ENCODE data around the gene CYP3A7. TPM values are rescaled to one million over a fixed set of nuclear protein-coding genes. Genes with fewer than 3 reads are reported as not detected.
"Not testable (repeated sequence)": the region's sequence is repeated elsewhere in the genome, so short reads cannot be mapped to it uniquely, and the experiment has no call there.

The CYP3A7 gene
- total and polyA plus RNA-seq, 5 donors from 2014 or later: not detected

- Mint-ChIP-seq H3K27me3 (peaks cover 48% of the 10 kb centered on the region), H3K27ac (no peak overlapping the region), H3K4me3 (no peak overlapping the region), H3K9me3 (peaks cover 0 to 8% (median 2%) of the 10 kb centered on the region in 7 donors), H3K36me3 (no peaks in the 10 kb centered on the region), H3K4me1 (peaks cover 0 to 2% (median 0%) of the 10 kb centered on the region in 4 donors)
- H3K27me3 ChIP-seq (ENCODE audit: control insufficient read depth, insufficient read depth, low read length): peaks cover 18% of the 10 kb centered on the region
- DNase-seq (no peak), ATAC-seq (ENCODE audit: low read depth in 2 of 2) (no peak)
- no peaks in the 10 kb centered on the region for H3K9me3 ChIP-seq (ENCODE audit: control insufficient read depth in 2 of 2, low read length in 2 of 2)
- no peaks in the 10 kb centered on the region for H3K36me3 ChIP-seq (ENCODE audit: control insufficient read depth, insufficient read depth, low read length)
- H3K27ac ChIP-seq (ENCODE audit: insufficient read depth, low read length, poor library complexity, severe bottlenecking): no peak overlapping the region
- no peaks in the 10 kb centered on the region for H3K4me1 ChIP-seq (ENCODE audit: control insufficient read depth, insufficient read depth, low read length, poor library complexity, severe bottlenecking)
- no peak overlapping the region for H3K4me3 ChIP-seq (ENCODE audit: low read depth, low read length)
These were observed 37.6 kb upstream of the CYP3A7 start for GRCh38 chr7:99772565-99772964.

GRCh38 chr7:99769494-99769893 is 34.5 kb upstream of the CYP3A7 start:
- H3K9me3 ChIP-seq (ENCODE audit: control insufficient read depth in 2 of 2, low read length in 2 of 2); H3K27ac Mint-ChIP-seq; H3K4me1 Mint-ChIP-seq; DNase-seq; H3K9me3 Mint-ChIP-seq; H3K36me3 ChIP-seq (ENCODE audit: control insufficient read depth, insufficient read depth, low read length); ATAC-seq (ENCODE audit: low read depth in 2 of 2); H3K36me3 Mint-ChIP-seq; H3K4me3 Mint-ChIP-seq; H3K4me3 ChIP-seq (ENCODE audit: low read depth, low read length); H3K4me1 ChIP-seq (ENCODE audit: control insufficient read depth, insufficient read depth, low read length, poor library complexity, severe bottlenecking); H3K27ac ChIP-seq (ENCODE audit: insufficient read depth, low read length, poor library complexity, severe bottlenecking): not testable (repeated sequence)
- H3K27me3 Mint-ChIP-seq: peaks cover 33% of the 10 kb centered on the region
- H3K27me3 ChIP-seq (ENCODE audit: control insufficient read depth, insufficient read depth, low read length): peaks cover 18% of the 10 kb centered on the region

DNA sequence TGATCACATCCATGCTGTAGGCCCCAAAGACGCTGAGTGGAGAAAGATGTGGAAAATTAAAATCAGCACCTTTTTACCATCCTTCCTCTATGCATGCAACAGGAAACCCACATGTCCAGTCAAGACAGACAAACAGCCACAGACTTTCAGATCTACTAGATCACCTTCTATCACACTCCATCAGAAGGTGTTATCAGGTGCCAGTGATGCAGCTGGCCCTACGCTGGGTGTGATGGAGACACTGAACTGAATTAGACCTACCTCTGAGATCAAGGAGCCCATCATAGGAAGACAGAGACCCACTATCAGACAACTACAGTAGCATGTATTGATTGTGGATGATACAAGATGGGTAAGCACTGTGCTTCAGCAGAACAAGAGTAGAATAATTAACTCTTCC is 33.5 kb upstream of the CYP3A7 start:
- no peak for DNase-seq
- Histone ChIP-seq H3K4me1 (ENCODE audit: control insufficient read depth, insufficient read depth, low read length, poor library complexity, severe bottlenecking) (no peaks in the 10 kb centered on the region), H3K4me3 (ENCODE audit: low read depth, low read length) (no peak overlapping the region), H3K27ac (ENCODE audit: insufficient read depth, low read length, poor library complexity, severe bottlenecking) (no peak overlapping the region), H3K27me3 (ENCODE audit: control insufficient read depth, insufficient read depth, low read length) (peaks cover 18% of the 10 kb centered on the region), H3K36me3 (ENCODE audit: control insufficient read depth, insufficient read depth, low read length) (no peaks in the 10 kb centered on the region), H3K9me3 (ENCODE audit: control insufficient read depth in 2 of 2, low read length in 2 of 2) (no peaks in the 10 kb centered on the region)
- H3K27ac Mint-ChIP-seq: no peak overlapping the region
- peaks cover 0 to 8% (median 0%) of the 10 kb centered on the region in 7 donors for H3K9me3 Mint-ChIP-seq
- H3K4me1 Mint-ChIP-seq: peaks cover 0 to 2% (median 0%) of the 10 kb centered on the region in 4 donors
- peaks cover 3% of the 10 kb centered on the region for H3K36me3 Mint-ChIP-seq
- no peak for ATAC-seq (ENCODE audit: low read depth in 2 of 2)
- peaks cover 23% of the 10 kb centered on the region for H3K27me3 Mint-ChIP-seq
- no peak overlapping the region for H3K4me3 Mint-ChIP-seq

GRCh38 chr7:99767662-99768061 is 32.7 kb upstream of the CYP3A7 start:
- H3K4me1 Mint-ChIP-seq: peaks cover 0 to 2% (median 0%) of the 10 kb centered on the region in 4 donors
- peaks cover 0 to 8% (median 0%) of the 10 kb centered on the region in 7 donors for H3K9me3 Mint-ChIP-seq
- DNase-seq (no peak), ATAC-seq (ENCODE audit: low read depth in 2 of 2) (no peak)
- no peak overlapping the region for H3K27ac Mint-ChIP-seq
- H3K27ac ChIP-seq (ENCODE audit: insufficient read depth, low read length, poor library complexity, severe bottlenecking): no peak overlapping the region
- H3K9me3 ChIP-seq (ENCODE audit: control insufficient read depth in 2 of 2, low read length in 2 of 2): no peaks in the 10 kb centered on the region
- H3K36me3 Mint-ChIP-seq: peaks cover 7% of the 10 kb centered on the region
- no peak overlapping the region for H3K4me3 ChIP-seq (ENCODE audit: low read depth, low read length)
- no peak overlapping the region for H3K4me3 Mint-ChIP-seq
- peaks cover 17% of the 10 kb centered on the region for H3K27me3 ChIP-seq (ENCODE audit: control insufficient read depth, insufficient read depth, low read length)
- H3K36me3 ChIP-seq (ENCODE audit: control insufficient read depth, insufficient read depth, low read length): no peaks in the 10 kb centered on the region
- H3K27me3 Mint-ChIP-seq: peaks cover 20% of the 10 kb centered on the region
- no peaks in the 10 kb centered on the region for H3K4me1 ChIP-seq (ENCODE audit: control insufficient read depth, insufficient read depth, low read length, poor library complexity, severe bottlenecking)

DNA sequence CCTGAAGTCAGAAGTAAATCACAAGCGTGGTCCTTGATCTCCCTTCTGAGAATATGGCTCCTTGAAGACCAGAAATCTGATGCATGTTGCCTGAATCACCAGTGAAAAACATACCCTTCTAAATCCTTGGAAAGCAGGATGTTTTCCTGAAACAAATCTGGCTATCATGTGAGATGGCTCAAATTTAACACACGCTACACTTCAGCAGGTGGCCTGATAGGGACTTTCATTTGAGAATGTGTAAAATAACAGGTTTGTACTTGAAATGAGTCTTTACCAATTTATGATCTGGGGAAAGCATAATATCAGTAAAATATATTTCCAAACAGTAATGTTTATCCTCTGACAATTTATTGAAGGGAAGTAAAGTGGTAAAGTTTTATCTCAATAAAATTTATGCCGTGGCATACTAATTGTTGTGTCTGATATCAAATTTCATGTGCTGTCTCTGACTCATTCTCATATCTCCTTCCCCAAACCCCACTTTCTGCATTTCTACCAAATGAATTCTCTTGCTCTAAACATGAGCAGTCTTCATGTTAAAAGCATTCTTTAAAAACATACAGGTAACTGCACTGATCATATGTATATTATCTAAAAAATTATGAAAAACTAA is 31.6 kb upstream of the CYP3A7 start:
- peaks cover 0 to 2% (median 0%) of the 10 kb centered on the region in 4 donors for H3K4me1 Mint-ChIP-seq
- peaks cover 15% of the 10 kb centered on the region for H3K27me3 Mint-ChIP-seq
- DNase-seq (no peak), ATAC-seq (ENCODE audit: low read depth in 2 of 2) (no peak)
- Histone ChIP-seq H3K4me3 (ENCODE audit: low read depth, low read length) (no peak overlapping the region), H3K27ac (ENCODE audit: insufficient read depth, low read length, poor library complexity, severe bottlenecking) (no peak overlapping the region), H3K4me1 (ENCODE audit: control insufficient read depth, insufficient read depth, low read length, poor library complexity, severe bottlenecking) (no peaks in the 10 kb centered on the region), H3K9me3 (ENCODE audit: control insufficient read depth in 2 of 2, low read length in 2 of 2) (no peaks in the 10 kb centered on the region), H3K36me3 (ENCODE audit: control insufficient read depth, insufficient read depth, low read length) (no peaks in the 10 kb centered on the region), H3K27me3 (ENCODE audit: control insufficient read depth, insufficient read depth, low read length) (peaks cover 8% of the 10 kb centered on the region)
- peaks cover 0 to 8% (median 0%) of the 10 kb centered on the region in 7 donors for H3K9me3 Mint-ChIP-seq
- H3K36me3 Mint-ChIP-seq: peaks cover 7% of the 10 kb centered on the region
- no peak overlapping the region for H3K4me3 Mint-ChIP-seq
- H3K27ac Mint-ChIP-seq: no peak overlapping the region

DNA sequence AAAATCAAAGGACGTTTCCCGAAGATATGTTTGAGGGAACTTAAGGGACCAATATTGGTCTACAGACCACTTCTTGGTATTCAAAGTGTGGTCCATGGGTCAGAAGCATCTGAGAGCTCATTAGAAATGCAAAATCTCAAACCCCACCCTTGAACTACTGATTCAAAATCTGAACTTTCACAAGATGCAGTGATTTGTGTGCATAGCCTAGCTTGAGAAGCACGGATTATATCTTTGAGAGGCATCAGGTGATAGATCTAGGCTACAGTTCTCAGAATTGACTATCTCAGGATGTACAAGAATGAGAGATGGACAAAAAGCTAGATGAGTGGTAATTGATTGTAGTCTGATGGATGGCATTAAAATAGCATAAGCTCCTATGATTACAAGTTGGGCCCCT is 29.5 kb upstream of the CYP3A7 start:
- Mint-ChIP-seq H3K9me3 (no peaks in the 10 kb centered on the region), H3K27ac (no peak overlapping the region), H3K4me3 (no peak overlapping the region), H3K27me3 (peaks cover 4% of the 10 kb centered on the region), H3K36me3 (peaks cover 7% of the 10 kb centered on the region), H3K4me1 (peaks cover 0 to 2% (median 0%) of the 10 kb centered on the region in 4 donors)
- H3K27me3 ChIP-seq (ENCODE audit: control insufficient read depth, insufficient read depth, low read length): no peaks in the 10 kb centered on the region
- no peaks in the 10 kb centered on the region for H3K9me3 ChIP-seq (ENCODE audit: control insufficient read depth in 2 of 2, low read length in 2 of 2)
- H3K4me1 ChIP-seq (ENCODE audit: control insufficient read depth, insufficient read depth, low read length, poor library complexity, severe bottlenecking): no peaks in the 10 kb centered on the region
- no peak overlapping the region for H3K4me3 ChIP-seq (ENCODE audit: low read depth, low read length)
- no peak overlapping the region for H3K27ac ChIP-seq (ENCODE audit: insufficient read depth, low read length, poor library complexity, severe bottlenecking)
- ATAC-seq (ENCODE audit: low read depth in 2 of 2) (no peak), DNase-seq (no peak)
- no peaks in the 10 kb centered on the region for H3K36me3 ChIP-seq (ENCODE audit: control insufficient read depth, insufficient read depth, low read length)

DNA sequence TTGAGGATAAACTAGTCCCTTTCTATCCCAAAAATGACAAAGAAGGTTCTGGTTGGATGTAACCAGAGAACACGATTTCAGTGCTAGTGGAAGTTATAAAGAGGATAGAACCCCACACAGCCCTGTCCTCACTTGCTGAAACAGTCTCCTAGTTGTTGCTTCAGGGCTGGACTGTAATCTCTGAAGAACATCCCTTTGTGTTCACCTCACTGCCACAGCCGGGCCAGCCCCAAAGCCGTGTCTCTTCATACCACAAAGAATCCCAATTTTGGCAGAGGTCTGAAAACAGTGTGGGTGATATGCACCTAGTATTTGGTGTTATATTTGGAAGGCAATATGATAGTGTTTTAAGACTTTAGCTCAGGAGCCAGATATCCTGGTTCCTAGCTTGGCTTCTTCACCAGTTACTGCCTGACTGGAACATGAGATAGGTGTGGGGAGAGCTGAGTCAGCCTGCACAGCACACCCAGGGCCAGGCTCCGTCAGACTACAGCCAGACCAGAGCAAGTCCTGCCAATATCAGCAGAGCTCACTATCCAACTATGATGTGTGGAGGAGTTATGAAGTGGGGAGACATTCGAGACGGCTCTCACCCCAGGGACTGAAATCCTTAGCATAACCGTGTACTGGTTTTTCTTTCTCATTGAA is 27.8 kb upstream of the CYP3A7 start:
- H3K27me3 ChIP-seq (ENCODE audit: control insufficient read depth, insufficient read depth, low read length): peaks cover 2% of the 10 kb centered on the region
- H3K4me1 Mint-ChIP-seq: peaks cover 0 to 2% (median 0%) of the 10 kb centered on the region in 4 donors
- H3K27me3 Mint-ChIP-seq: no peaks in the 10 kb centered on the region

GRCh38 chr7:99755085-99755484 is 20.1 kb upstream of the CYP3A7 start:
- Histone ChIP-seq H3K9me3 (ENCODE audit: control insufficient read depth in 2 of 2, low read length in 2 of 2) (no peaks in the 10 kb centered on the region), H3K4me1 (ENCODE audit: control insufficient read depth, insufficient read depth, low read length, poor library complexity, severe bottlenecking) (no peaks in the 10 kb centered on the region), H3K27me3 (ENCODE audit: control insufficient read depth, insufficient read depth, low read length) (peaks cover 2% of the 10 kb centered on the region), H3K36me3 (ENCODE audit: control insufficient read depth, insufficient read depth, low read length) (no peaks in the 10 kb centered on the region), H3K27ac (ENCODE audit: insufficient read depth, low read length, poor library complexity, severe bottlenecking) (no peak overlapping the region), H3K4me3 (ENCODE audit: low read depth, low read length) (no peak overlapping the region)
- no peak for DNase-seq
- H3K27ac Mint-ChIP-seq: no peak overlapping the region
- no peak overlapping the region for H3K4me3 Mint-ChIP-seq
- H3K27me3 Mint-ChIP-seq: peaks cover 30% of the 10 kb centered on the region
- peaks cover 4% of the 10 kb centered on the region for H3K36me3 Mint-ChIP-seq
- peaks cover 0 to 2% (median 0%) of the 10 kb centered on the region in 7 donors for H3K9me3 Mint-ChIP-seq
- H3K4me1 Mint-ChIP-seq: no peaks in the 10 kb centered on the region
- no peak for ATAC-seq (ENCODE audit: low read depth in 2 of 2)

More for the DNA sequence above, 27.8 kb upstream of the CYP3A7 start:
- H3K4me3 ChIP-seq (ENCODE audit: low read depth, low read length): no peak overlapping the region
- H3K27ac ChIP-seq (ENCODE audit: insufficient read depth, low read length, poor library complexity, severe bottlenecking): no peak overlapping the region
- H3K4me1 ChIP-seq (ENCODE audit: control insufficient read depth, insufficient read depth, low read length, poor library complexity, severe bottlenecking): no peaks in the 10 kb centered on the region
- ATAC-seq (ENCODE audit: low read depth in 2 of 2) (no peak), DNase-seq (no peak)
- no peaks in the 10 kb centered on the region for H3K9me3 ChIP-seq (ENCODE audit: control insufficient read depth in 2 of 2, low read length in 2 of 2)
- Mint-ChIP-seq H3K27ac (no peak overlapping the region), H3K9me3 (no peaks in the 10 kb centered on the region), H3K36me3 (peaks cover 7% of the 10 kb centered on the region), H3K4me3 (no peak overlapping the region)
- no peaks in the 10 kb centered on the region for H3K36me3 ChIP-seq (ENCODE audit: control insufficient read depth, insufficient read depth, low read length)
